ENCODE results near the gene GDPD5.

DNA sequence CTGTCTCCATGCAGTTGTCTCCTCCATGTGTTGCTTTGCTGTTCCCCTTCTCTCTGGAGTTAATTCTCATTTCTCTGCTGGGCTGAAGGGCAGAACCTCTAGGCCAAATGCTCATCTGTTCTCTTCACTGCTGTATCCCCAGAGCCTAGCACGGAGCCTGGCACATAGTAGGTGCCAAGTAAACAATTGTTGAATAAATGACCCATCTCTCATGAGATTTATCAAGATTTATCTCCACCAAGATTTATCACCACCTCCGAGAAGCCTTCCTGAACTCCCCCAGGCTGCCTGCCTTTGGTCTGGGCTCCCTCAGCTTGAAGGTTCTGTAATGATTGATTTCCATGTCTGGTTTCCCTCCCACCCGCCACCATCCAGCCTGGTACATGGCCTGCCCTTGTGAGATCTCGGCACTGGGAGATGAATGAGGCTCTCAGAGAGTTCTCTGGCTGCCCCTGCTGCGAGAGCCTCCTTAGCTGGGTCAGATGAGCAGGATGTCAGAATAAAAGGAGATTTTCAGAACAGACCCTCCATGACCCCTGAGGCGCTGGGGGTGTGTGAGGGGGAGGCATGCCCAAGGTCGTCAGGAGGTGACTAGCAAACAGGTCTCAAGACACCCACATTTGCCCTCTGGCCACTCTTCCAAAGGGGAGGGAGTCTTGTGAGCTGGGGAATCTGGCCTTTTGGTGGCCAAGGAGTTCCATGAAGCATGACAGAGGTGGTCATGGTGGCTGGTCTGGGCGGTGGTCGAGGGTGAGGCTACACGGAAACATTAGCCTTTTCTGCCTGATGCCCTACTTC, 2.4 kb upstream of the GDPD5 start:
- TF ChIP-seq, protein P1, sequence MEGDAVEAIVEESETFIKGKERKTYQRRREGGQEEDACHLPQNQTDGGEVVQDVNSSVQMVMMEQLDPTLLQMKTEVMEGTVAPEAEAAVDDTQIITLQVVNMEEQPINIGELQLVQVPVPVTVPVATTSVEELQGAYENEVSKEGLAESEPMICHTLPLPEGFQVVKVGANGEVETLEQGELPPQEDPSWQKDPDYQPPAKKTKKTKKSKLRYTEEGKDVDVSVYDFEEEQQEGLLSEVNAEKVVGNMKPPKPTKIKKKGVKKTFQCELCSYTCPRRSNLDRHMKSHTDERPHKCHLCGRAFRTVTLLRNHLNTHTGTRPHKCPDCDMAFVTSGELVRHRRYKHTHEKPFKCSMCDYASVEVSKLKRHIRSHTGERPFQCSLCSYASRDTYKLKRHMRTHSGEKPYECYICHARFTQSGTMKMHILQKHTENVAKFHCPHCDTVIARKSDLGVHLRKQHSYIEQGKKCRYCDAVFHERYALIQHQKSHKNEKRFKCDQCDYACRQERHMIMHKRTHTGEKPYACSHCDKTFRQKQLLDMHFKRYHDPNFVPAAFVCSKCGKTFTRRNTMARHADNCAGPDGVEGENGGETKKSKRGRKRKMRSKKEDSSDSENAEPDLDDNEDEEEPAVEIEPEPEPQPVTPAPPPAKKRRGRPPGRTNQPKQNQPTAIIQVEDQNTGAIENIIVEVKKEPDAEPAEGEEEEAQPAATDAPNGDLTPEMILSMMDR (IDR thresholded peaks at IDR 0.05; ENCODE audit: borderline replicate concordance, extremely low read depth, low read length, poor library complexity, severe bottlenecking), result no peak
- no peak for TF ChIP-seq EZH2 (IDR thresholded peaks at IDR 0.05; ENCODE audit: borderline replicate concordance, low read depth, low read length, severe bottlenecking)
